C4-2B (cell line): ENCODE measurements around the gene SLC11A1.

ENCODE experiments used
- ZFX ChIP-seq: fragments of 450-650 bp; IDR thresholded peaks from 2 replicates; pipeline ENCODE4 v1.6.1; 2017
- TF ChIP-seq, protein P1 (sequence below): fragments of 450-650 bp; conservative IDR thresholded peaks from 2 replicates; pipeline ENCODE4 v1.5.1; 2017; ENCODE audit warnings: mild to moderate bottlenecking

DNA sequence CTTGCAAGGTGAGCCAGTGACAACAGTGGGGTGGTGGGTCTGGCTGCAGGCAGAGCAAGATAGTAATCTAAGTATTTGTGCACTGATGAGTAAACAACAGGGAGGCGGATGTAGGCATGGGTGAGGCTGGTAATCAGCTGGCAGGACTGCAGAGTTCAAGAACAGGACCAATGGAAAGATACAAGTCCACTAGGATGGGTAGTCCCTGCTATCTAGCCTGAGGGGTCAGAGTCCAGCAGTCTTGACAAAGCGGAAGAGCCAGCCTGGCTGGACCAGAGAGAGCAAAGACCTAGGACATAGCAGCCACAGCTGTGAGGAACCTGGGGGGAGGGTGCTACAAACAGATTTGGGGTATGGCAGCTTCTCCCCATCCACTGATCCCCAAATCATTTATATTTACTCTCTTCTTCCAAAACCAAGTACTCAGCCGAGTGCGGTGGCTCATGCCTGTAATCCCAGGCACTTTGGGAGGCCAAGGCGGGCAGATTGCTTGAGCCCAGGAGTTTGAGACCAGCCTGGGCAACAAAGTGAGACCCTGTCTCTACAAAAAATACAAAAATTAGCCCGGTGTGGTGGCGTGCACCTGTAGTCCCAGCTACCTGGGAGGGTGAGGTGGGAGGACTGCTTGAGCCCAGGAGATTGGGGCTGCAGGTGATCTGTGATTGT lies 62.8 kb downstream of the SLC11A1 start:
- TF ChIP-seq, protein P1, sequence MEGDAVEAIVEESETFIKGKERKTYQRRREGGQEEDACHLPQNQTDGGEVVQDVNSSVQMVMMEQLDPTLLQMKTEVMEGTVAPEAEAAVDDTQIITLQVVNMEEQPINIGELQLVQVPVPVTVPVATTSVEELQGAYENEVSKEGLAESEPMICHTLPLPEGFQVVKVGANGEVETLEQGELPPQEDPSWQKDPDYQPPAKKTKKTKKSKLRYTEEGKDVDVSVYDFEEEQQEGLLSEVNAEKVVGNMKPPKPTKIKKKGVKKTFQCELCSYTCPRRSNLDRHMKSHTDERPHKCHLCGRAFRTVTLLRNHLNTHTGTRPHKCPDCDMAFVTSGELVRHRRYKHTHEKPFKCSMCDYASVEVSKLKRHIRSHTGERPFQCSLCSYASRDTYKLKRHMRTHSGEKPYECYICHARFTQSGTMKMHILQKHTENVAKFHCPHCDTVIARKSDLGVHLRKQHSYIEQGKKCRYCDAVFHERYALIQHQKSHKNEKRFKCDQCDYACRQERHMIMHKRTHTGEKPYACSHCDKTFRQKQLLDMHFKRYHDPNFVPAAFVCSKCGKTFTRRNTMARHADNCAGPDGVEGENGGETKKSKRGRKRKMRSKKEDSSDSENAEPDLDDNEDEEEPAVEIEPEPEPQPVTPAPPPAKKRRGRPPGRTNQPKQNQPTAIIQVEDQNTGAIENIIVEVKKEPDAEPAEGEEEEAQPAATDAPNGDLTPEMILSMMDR = no peak
- no peak for TF ChIP-seq ZFX
